Measurements from ENCODE around the gene IGSF11. TPM values are rescaled to one million over a fixed set of nuclear protein-coding genes. Genes with fewer than 3 reads are reported as not detected.
A peak's percentile ranks its signal among the peaks of the same experiment; 100 is the strongest.
"Not testable (repeated sequence)": the region's sequence is repeated elsewhere in the genome, so short reads cannot be mapped to it uniquely, and the experiment has no call there.

Gene IGSF11
- total RNA-seq, 4 donors from 2014 or later: 0.09 to 8.8 (median 0.47) TPM

DNA sequence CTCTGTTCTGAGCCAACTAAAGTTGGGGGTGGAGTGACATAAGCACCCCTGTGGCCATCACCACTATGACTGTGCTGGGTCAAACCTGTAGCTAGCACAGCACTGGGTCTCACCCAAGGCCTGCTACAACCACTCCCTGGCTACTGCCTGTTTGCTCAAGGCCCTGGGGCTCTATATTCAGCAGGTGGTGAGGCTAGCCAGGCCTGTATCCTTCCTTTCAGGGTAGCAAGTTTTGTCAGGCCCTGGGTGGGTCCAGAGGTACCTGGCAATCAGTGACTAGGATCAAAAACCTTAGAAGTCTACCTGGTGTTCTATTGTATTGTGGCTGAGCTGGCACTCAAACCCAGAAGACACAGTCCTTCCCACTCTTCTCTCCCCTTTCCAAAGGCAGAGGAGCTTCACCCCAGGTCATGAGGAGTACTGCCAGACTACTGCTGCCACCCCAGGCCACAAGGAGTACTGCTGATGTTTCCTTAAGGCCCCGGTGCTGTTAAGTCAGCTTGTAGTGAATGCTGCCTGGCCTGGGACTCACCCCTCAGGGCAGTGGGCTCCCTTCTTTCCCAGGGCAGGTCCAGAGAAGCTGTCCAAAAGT is 170.8 kb downstream of the IGSF11 start:
- no CpG with 5 or more reads among the region's 1 CpG for WGBS, 2 donors
- intact Hi-C loops (cut with DNase I): no loop called here
- Histone ChIP-seq H3K4me3 (no peak overlapping the region), H3K36me3 (no peaks in the 10 kb centered on the region), H3K4me1 (peaks cover 0 to 14% (median 0%) of the 10 kb centered on the region in 3 donors), H3K9me3 (no peaks in the 10 kb centered on the region), H3K27me3 (no peaks in the 10 kb centered on the region), H3K27ac (peak overlapping the region in 3 of 4 donors; percentile 21 to 62 (median 58))
- no peak for TF ChIP-seq POLR2A (IDR thresholded peaks at IDR 0.05)
- TF ChIP-seq, protein P1, sequence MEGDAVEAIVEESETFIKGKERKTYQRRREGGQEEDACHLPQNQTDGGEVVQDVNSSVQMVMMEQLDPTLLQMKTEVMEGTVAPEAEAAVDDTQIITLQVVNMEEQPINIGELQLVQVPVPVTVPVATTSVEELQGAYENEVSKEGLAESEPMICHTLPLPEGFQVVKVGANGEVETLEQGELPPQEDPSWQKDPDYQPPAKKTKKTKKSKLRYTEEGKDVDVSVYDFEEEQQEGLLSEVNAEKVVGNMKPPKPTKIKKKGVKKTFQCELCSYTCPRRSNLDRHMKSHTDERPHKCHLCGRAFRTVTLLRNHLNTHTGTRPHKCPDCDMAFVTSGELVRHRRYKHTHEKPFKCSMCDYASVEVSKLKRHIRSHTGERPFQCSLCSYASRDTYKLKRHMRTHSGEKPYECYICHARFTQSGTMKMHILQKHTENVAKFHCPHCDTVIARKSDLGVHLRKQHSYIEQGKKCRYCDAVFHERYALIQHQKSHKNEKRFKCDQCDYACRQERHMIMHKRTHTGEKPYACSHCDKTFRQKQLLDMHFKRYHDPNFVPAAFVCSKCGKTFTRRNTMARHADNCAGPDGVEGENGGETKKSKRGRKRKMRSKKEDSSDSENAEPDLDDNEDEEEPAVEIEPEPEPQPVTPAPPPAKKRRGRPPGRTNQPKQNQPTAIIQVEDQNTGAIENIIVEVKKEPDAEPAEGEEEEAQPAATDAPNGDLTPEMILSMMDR (IDR thresholded peaks at IDR 0.05): peak in 4 of 6 experiments; percentile 36 to 63 (median 42)
- DNase-seq: no peak

DNA sequence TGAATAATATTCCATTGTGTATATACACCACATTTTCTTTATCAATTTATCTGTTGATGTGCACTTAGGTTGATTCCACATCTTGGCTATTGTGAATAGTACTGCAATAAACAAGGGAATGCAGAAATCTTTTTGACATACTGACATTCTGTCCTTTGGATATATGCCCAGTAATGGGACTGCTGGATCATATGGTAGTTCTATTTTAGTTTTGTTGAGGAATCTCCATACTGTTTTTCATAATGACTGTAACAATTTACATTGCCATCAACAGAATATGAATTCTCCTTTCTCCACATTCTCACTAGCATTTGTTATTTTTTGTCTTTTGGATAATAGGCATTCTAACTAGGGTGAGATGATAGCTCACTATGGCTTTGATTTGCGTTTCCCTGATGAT is 174.7 kb downstream of the IGSF11 start:
- Histone ChIP-seq H3K4me3 (no peak overlapping the region), H3K27me3 (no peaks in the 10 kb centered on the region), H3K9me3 (peaks cover 0 to 4% (median 0%) of the 10 kb centered on the region in 3 donors), H3K36me3 (no peaks in the 10 kb centered on the region), H3K4me1 (peaks cover 0 to 14% (median 0%) of the 10 kb centered on the region in 3 donors), H3K27ac (no peak overlapping the region)
- DNase-seq: no peak
- WGBS, 2 donors: 83% methylated on average over 1 of the region's 1 CpG
- no peak for TF ChIP-seq POLR2A (IDR thresholded peaks at IDR 0.05)
- TF ChIP-seq, protein P1 (IDR thresholded peaks at IDR 0.05): no peak
- intact Hi-C loops (cut with DNase I): no loop called here

DNA sequence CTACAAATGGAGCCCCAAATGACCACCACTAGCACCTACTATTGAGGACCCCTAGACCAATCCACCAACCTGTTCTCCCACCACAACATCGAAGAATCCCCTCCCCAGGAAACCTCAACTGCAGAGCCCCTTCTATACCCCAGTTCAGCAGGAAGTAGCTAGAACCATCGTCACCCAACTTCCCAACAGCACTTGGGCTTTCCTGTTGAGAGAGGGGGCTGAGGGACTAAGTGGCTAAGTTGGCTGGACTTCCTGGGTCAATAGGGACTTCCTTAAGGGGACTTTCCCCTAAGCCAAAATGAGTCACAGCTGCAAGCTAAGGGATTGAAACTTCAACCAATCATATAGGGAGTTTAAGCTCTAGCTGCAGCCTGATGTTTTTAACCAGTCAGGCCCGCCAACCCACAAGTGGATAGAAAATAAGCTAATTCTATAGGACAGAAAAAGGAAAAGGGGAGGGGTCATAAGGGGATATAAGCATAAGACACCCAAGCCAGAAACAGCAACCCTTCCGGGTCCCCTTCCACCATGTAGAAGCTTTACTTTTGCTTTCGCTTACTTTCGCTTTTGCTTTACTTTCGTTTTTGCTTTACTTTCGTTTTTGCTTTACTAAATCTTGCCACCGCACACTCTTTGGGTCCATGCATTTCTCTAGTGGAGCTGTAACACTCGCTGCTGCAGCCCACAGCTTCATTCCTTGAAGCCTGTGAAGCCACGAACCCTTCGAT is 183.0 kb downstream of the IGSF11 start:
- H3K27ac ChIP-seq; H3K9me3 ChIP-seq; intact Hi-C loops (cut with DNase I); H3K4me1 ChIP-seq; H3K36me3 ChIP-seq; DNase-seq; H3K4me3 ChIP-seq; H3K27me3 ChIP-seq: not testable (repeated sequence)
- 74 to 84% methylated on average over 11 of the region's 12 CpGs for WGBS, 2 donors

DNA sequence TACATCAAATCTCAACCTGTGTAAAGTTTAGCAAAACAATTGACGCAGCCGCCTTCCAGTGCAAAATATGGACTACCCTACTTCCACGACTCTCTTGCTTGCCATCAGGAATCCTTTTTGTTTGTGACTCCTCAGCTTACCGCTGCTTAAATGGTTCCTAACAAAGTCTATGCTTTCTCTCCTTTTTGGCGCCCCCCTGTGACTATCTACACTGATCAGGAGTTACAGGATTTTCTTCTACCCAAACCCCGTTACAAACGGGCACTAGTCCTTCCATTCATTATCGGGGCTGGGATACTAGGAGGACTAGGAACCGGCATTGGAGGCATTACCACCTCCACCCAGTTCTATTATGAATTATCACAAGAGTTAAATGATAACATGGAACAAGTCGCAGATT is 184.0 kb downstream of the IGSF11 start:
- intact Hi-C loops (cut with DNase I): no loop called here
- WGBS, 2 donors: 88 to 91% methylated on average over 10 of the region's 10 CpGs
- H3K27ac ChIP-seq: no peak overlapping the region

More for the DNA sequence above, 184.0 kb downstream of the IGSF11 start:
- H3K4me1 ChIP-seq: no peaks in the 10 kb centered on the region
- TF ChIP-seq POLR2A (IDR thresholded peaks at IDR 0.05): no peak
- TF ChIP-seq, protein P1 (IDR thresholded peaks at IDR 0.05): no peak
- H3K27me3 ChIP-seq: no peaks in the 10 kb centered on the region
- no peaks in the 10 kb centered on the region for H3K9me3 ChIP-seq
- DNase-seq: no peak
- H3K4me3 ChIP-seq: no peak overlapping the region
- H3K36me3 ChIP-seq: no peaks in the 10 kb centered on the region

Other genes starting within 250 kb of the IGSF11 start
- gene TEX55, start 111.3 kb upstream of the IGSF11 start, total RNA-seq: not detected
- 1 to 10 TPM in 3 of 4 donors, under 1 TPM in 1; 0.26 to 5.9 (median 2.6) TPM for gene UPK1B, start 138.8 kb upstream of the IGSF11 start, total RNA-seq
- 10 to 100 TPM; 12.8 to 21.6 (median 15.9) TPM for gene B4GALT4, start 206.0 kb upstream of the IGSF11 start, total RNA-seq